H1 (cell line): Measurements from ENCODE around the gene ALDH1A3. TPM values are rescaled to one million over a fixed set of nuclear protein-coding genes. Genes with fewer than 3 reads are reported as not detected.

Experiments used
- CTCF ChIA-PET: fragments of 300-600 bp; sonication (Branson Sonifier 250); formaldehyde crosslinking; loops from one replicate; lab custom pipeline; 2021; ENCODE audit not compliant: partially characterized antibody; lab: Charles Lee
- POLR2A ChIA-PET: fragments of 300-600 bp; sonication (Branson Sonifier 250); formaldehyde crosslinking; loops from one replicate; lab custom pipeline; 2021; ENCODE audit warnings: inconsistent platforms; ENCODE audit not compliant: partially characterized antibody; lab: Charles Lee
- DNase-seq, 2 experiments: peaks; one replicate each; pipeline versions ENCODE4 v3.0.0 to v3.0.0-alpha.2; 2010 to 2022; ENCODE audit warnings: low spot score in 2 of 2, low read depth in 1 of 2, mixed read lengths in 1 of 2
- FAIRE-seq: peaks from 2 replicates; lab custom pipeline; 2011; peaks lifted over from hg19 to GRCh38; lab: Jason Lieb, UNC
- H2AFZ ChIP-seq: 2 replicates; pipeline ENCODE4 v1.8.1; 2012; ENCODE audit warnings: low read length, inconsistent platforms
- H2AK5ac ChIP-seq: 2 replicates; pipeline ENCODE4 v1.6.1; 2013; ENCODE audit warnings: low read depth, low read length
- H2BK120ac ChIP-seq: replicated peaks from 2 replicates; pipeline ENCODE3; 2013; ENCODE audit warnings: low read depth, low read length, inconsistent platforms
- H2BK12ac ChIP-seq: 2 replicates; pipeline ENCODE4 v1.6.1; 2013; ENCODE audit warnings: low read depth, low read length
- H2BK15ac ChIP-seq: 2 replicates; pipeline ENCODE4 v1.6.1; 2013; ENCODE audit warnings: low read length
- H2BK20ac ChIP-seq: 2 replicates; pipeline ENCODE4 v1.6.1; 2013; ENCODE audit warnings: low read length
- H2BK5ac ChIP-seq: 2 replicates; pipeline ENCODE4 v1.6.1; 2013; ENCODE audit warnings: low read depth, low read length
- H3K14ac ChIP-seq: 2 replicates; pipeline ENCODE4 v1.6.1; 2013; ENCODE audit warnings: inconsistent platforms; ENCODE audit not compliant: insufficient read length
- H3K18ac ChIP-seq: 2 replicates; pipeline ENCODE4 v1.6.1; 2013; ENCODE audit warnings: low read length; ENCODE audit errors: extremely low read depth
- H3K23ac ChIP-seq: 2 replicates; pipeline ENCODE4 v1.6.1; 2013; ENCODE audit warnings: inconsistent platforms; ENCODE audit not compliant: insufficient read length
- H3K23me2 ChIP-seq: 2 replicates; pipeline ENCODE4 v1.6.1; 2013; ENCODE audit warnings: low read depth, low read length
- H3K27ac ChIP-seq: 2 replicates; pipeline ENCODE4 v1.6.1; 2011; ENCODE audit warnings: low read depth, low read length, inconsistent platforms
- H3K27me3 ChIP-seq, 4 experiments: replicated peaks in 1 of 4; 1 replicate in 1 of 4; 2 replicates in 3 of 4; pipeline versions ENCODE4 v1.6.1 to v1.8.1; 2011 to 2013; ENCODE audit warnings: low read length in 3 of 4, mild to moderate bottlenecking in 3 of 4, inconsistent platforms in 2 of 4, mixed read lengths in 2 of 4, moderate library complexity in 1 of 4; ENCODE audit not compliant: control insufficient read depth in 3 of 4, insufficient read depth in 3 of 4; ENCODE audit errors: extremely low read depth in 1 of 4
- H3K36me3 ChIP-seq, 4 experiments: 2 replicates each; pipeline versions ENCODE4 v1.6.1 to v1.8.1; 2011 to 2013; ENCODE audit warnings: mild to moderate bottlenecking in 4 of 4, low read length in 3 of 4, moderate library complexity in 2 of 4, control low read depth in 1 of 4, inconsistent platforms in 1 of 4; ENCODE audit not compliant: insufficient read depth in 4 of 4, control insufficient read depth in 2 of 4
- H3K4ac ChIP-seq: replicated peaks from 2 replicates; pipeline ENCODE3; 2013; ENCODE audit warnings: low read length, low read depth, mixed read lengths, inconsistent platforms; ENCODE audit not compliant: insufficient read length
- H3K4me1 ChIP-seq, 4 experiments: replicated peaks in 1 of 4; 1 replicate in 1 of 4; 2 replicates in 3 of 4; pipeline versions ENCODE4 v1.6.1 to v1.8.1; 2011 to 2013; ENCODE audit warnings: low read length in 3 of 4, inconsistent platforms in 2 of 4, mixed read lengths in 1 of 4; ENCODE audit not compliant: insufficient read depth in 4 of 4, control insufficient read depth in 3 of 4
- H3K4me2 ChIP-seq, 2 experiments: 2 replicates each; pipeline versions ENCODE4 v1.6.1 to v1.8.1; 2011 to 2013; ENCODE audit warnings: low read depth in 2 of 2, low read length in 2 of 2, control low read depth in 1 of 2, inconsistent platforms in 1 of 2, mild to moderate bottlenecking in 1 of 2; ENCODE audit not compliant: insufficient read depth in 1 of 2
- H3K4me3 ChIP-seq, 4 experiments: fragments of 200-600, 300-600 bp in 1 of 4; sonication (generic), shearing (Covaris generic), sonication (Bioruptor Twin) in 1 of 4; 2 replicates each; pipeline versions ENCODE4 v1.5.1 to v1.8.1; 2011 to 2016; ENCODE audit warnings: low read length in 4 of 4, low read depth in 3 of 4, control low read depth in 2 of 4, inconsistent platforms in 2 of 4, mild to moderate bottlenecking in 2 of 4, mixed read lengths in 1 of 4, moderate library complexity in 1 of 4; ENCODE audit not compliant: insufficient read depth in 2 of 4; ENCODE audit errors: extremely low read depth in 1 of 4
- H3K56ac ChIP-seq: replicated peaks from 2 replicates; pipeline ENCODE3; 2013; ENCODE audit warnings: low read depth, mild to moderate bottlenecking, mixed read lengths, low read length, inconsistent platforms; ENCODE audit not compliant: insufficient read length
- H3K79me1 ChIP-seq: 2 replicates; pipeline ENCODE4 v1.6.1; 2013; ENCODE audit warnings: low read depth, low read length, control low read depth
- H3K79me2 ChIP-seq, 2 experiments: 2 replicates each; pipeline versions ENCODE4 v1.6.1 to v1.8.1; 2012 to 2013; ENCODE audit warnings: low read length in 2 of 2, mild to moderate bottlenecking in 2 of 2, inconsistent platforms in 1 of 2; ENCODE audit not compliant: insufficient read depth in 2 of 2, control insufficient read depth in 1 of 2
- H3K9ac ChIP-seq, 4 experiments: replicated peaks in 1 of 4; 1 replicate in 1 of 4; 2 replicates in 3 of 4; pipeline versions ENCODE4 v1.6.1 to v1.8.1; 2011 to 2013; ENCODE audit warnings: low read depth in 3 of 4, low read length in 3 of 4, control low read depth in 2 of 4, mild to moderate bottlenecking in 2 of 4, moderate library complexity in 2 of 4, inconsistent platforms in 1 of 4; ENCODE audit errors: extremely low read depth in 1 of 4
- H3K9me3 ChIP-seq, 2 experiments: 2 replicates each; pipeline versions ENCODE4 v1.6.1 to v1.8.1; 2012 to 2013; ENCODE audit warnings: mild to moderate bottlenecking in 2 of 2, moderate library complexity in 2 of 2, control low read depth in 1 of 2, inconsistent platforms in 1 of 2, low read depth in 1 of 2, low read length in 1 of 2, mixed read lengths in 1 of 2; ENCODE audit not compliant: insufficient read depth in 2 of 2
- H4K20me1 ChIP-seq, 2 experiments: replicated peaks in 1 of 2; 2 replicates each; pipeline versions ENCODE3 to v1.8.1; 2011 to 2013; ENCODE audit warnings: inconsistent platforms in 2 of 2, low read length in 2 of 2, mild to moderate bottlenecking in 1 of 2; ENCODE audit not compliant: insufficient read depth in 2 of 2, control insufficient read depth in 1 of 2
- H4K5ac ChIP-seq: 2 replicates; pipeline ENCODE4 v1.6.1; 2013; ENCODE audit warnings: low read length, low read depth, mixed read lengths, inconsistent platforms; ENCODE audit not compliant: insufficient read length
- H4K8ac ChIP-seq: 2 replicates; pipeline ENCODE4 v1.8.0; 2013; ENCODE audit warnings: mild to moderate bottlenecking, moderate library complexity, low read length, inconsistent platforms; ENCODE audit not compliant: insufficient read depth; ENCODE audit errors: extremely low read depth
- H4K91ac ChIP-seq: replicated peaks from 2 replicates; pipeline ENCODE3; 2013; ENCODE audit warnings: low read length, mixed read lengths, inconsistent platforms; ENCODE audit not compliant: insufficient read length
- BACH1 ChIP-seq: IDR thresholded peaks from 2 replicates; pipeline ENCODE4 v1.6.1; 2012; ENCODE audit warnings: low read length, improper control_type of control experiment
- CHD1 ChIP-seq: IDR thresholded peaks from 2 replicates; pipeline ENCODE4 v1.6.1; 2012; ENCODE audit warnings: low read depth, low read length, improper control_type of control experiment
- EZH2 ChIP-seq: fragments of 200-600 bp; sonication (generic); IDR thresholded peaks from 2 replicates; pipeline ENCODE4 v1.7.1; 2012; ENCODE audit warnings: low read depth, mild to moderate bottlenecking, moderate library complexity, low read length, inconsistent platforms; ENCODE audit not compliant: severe bottlenecking
- MAX ChIP-seq: IDR thresholded peaks from 2 replicates; pipeline ENCODE4 v1.6.1; 2012; ENCODE audit warnings: inconsistent platforms
- POLR2AphosphoS5 ChIP-seq: IDR thresholded peaks from 2 replicates; pipeline ENCODE4 v1.6.1; 2011; ENCODE audit warnings: low read depth, low read length
- RNF2 ChIP-seq: fragments of 200-900, 300-1000 bp; sonication (generic); IDR thresholded peaks from 2 replicates; pipeline ENCODE4 v1.7.1; 2016; ENCODE audit warnings: borderline replicate concordance, low read depth, mild to moderate bottlenecking, antibody characterized with exemption, low read length; ENCODE audit not compliant: poor library complexity, severe bottlenecking; ENCODE audit errors: missing control alignments
- SIX5 ChIP-seq: IDR thresholded peaks from 2 replicates; pipeline ENCODE4 v1.6.1; 2011; ENCODE audit warnings: mild to moderate bottlenecking, low read depth, low read length
- YY1 ChIP-seq: IDR thresholded peaks from 2 replicates; pipeline ENCODE4 v1.6.1; 2011; ENCODE audit warnings: low read depth, mild to moderate bottlenecking, low read length
- WGBS, 2 experiments: shearing (Covaris generic) in 1 of 2; methylation state at CpG; one replicate each; pipeline versions ENCODE4 v1.1.6 to v1.1.7; 2013 to 2015; ENCODE audit warnings: low lambda C conversion rate in 2 of 2, mixed read lengths in 2 of 2, inconsistent platforms in 1 of 2, low coverage in 1 of 2, missing lambda C conversion rate in 1 of 2; ENCODE audit not compliant: insufficient replicate concordance in 2 of 2, insufficient coverage in 1 of 2, insufficient read length in 1 of 2; ENCODE audit errors: extremely low coverage in 1 of 2, missing lambda C conversion rate in 1 of 2; 5-methylcytosine and 5-hydroxymethylcytosine counted together
- polyA plus RNA-seq, 7 experiments: library from polyadenylated mRNA; depleted of rRNA in 3 of 7; stranded (reverse) in 5 of 7; unstranded in 2 of 7; fragments of >200 nt in 5 of 7; fragments of 200-250 nt in 2 of 7; gene quantifications; 1 replicate in 5 of 7; 2 replicates in 1 of 7; 4 replicates in 1 of 7; pipeline versions ENCODE4 v1.2.1 to v1.2.3, GENCODE V29; 2011 to 2013; ENCODE audit warnings: missing spikeins in 2 of 7, mixed read lengths in 2 of 7
- total RNA-seq: library from RNA; stranded (reverse); fragmentation: NEBNext Ultra II Directional; extraction: Animal tissue kit (Norgen Biotek cat#: 25700); gene quantifications from 2 replicates; pipeline ENCODE4 v1.2.1, GENCODE V29; 2021

The ALDH1A3 gene
- total and polyA plus RNA-seq, 2 of the 8 experiments (the other 6 are each of a cell fraction or from before 2014, with no cell fraction given), result 2.2 to 5.5 TPM

- ChIA-PET CTCF (interaction anchor here (1.4 to 2.4 kb wide), 4 partner anchors 10 to 17 kb away, joined by 4 to 14 read pairs (median 6); no protein-coding TSS in a partner anchor), POLR2A (no interaction called here)
- H3K9me3 ChIP-seq, result peaks cover 4 to 10% of the 10 kb centered on the region in 2 experiments; a peak in 2 of 4 replicates
- H3K14ac ChIP-seq, result no peak overlapping the region
- H3K4me2 ChIP-seq, result no peak overlapping the region
- no peak overlapping the region for H4K5ac ChIP-seq
- no peak for TF ChIP-seq YY1
- TF ChIP-seq POLR2AphosphoS5, result no peak
- TF ChIP-seq SIX5, result no peak
- TF ChIP-seq BACH1, result no peak
- no peak for TF ChIP-seq EZH2
- no peak for TF ChIP-seq MAX
- TF ChIP-seq RNF2, result no peak
- no peak for TF ChIP-seq CHD1
- H3K27ac ChIP-seq, result no peak overlapping the region
- H3K23me2 ChIP-seq, result no peaks in the 10 kb centered on the region; the same call in 1 of the 2 replicates
- no peaks in the 10 kb centered on the region for H3K27me3 ChIP-seq
- no peak overlapping the region for H2BK120ac ChIP-seq
- H4K8ac ChIP-seq, result no peak overlapping the region
- H2BK12ac ChIP-seq, result no peak overlapping the region
- H3K56ac ChIP-seq, result no peak overlapping the region
- H3K4ac ChIP-seq, result no peak overlapping the region
- no peak for DNase-seq
- H2BK5ac ChIP-seq, result no peak overlapping the region
- H2AFZ ChIP-seq, result 0 out of 2 replicates have a peak overlapping the region, but pooled peaks have one; percentile 14
- H2BK15ac ChIP-seq, result no peak overlapping the region
- H3K18ac ChIP-seq, result no peak overlapping the region
- H3K4me1 ChIP-seq, result no peaks in the 10 kb centered on the region
- H4K91ac ChIP-seq, result no peak overlapping the region
- no peaks in the 10 kb centered on the region for H4K20me1 ChIP-seq
- H3K36me3 ChIP-seq, result no peaks in the 10 kb centered on the region
- H3K23ac ChIP-seq, result no peak overlapping the region
- H2BK20ac ChIP-seq, result no peak overlapping the region
- H3K79me1 ChIP-seq, result no peaks in the 10 kb centered on the region
- WGBS, 2 experiments, result 93% methylated on average over 7 of the region's 7 CpGs; no CpG with 5 or more reads in 1 of the 2 experiments
- H3K4me3 ChIP-seq, result no peak overlapping the region
- no peak overlapping the region for H2AK5ac ChIP-seq
- FAIRE-seq, result no peak
- H3K9ac ChIP-seq, result no peak overlapping the region
- H3K79me2 ChIP-seq, result no peaks in the 10 kb centered on the region
Measured at GRCh38 chr15:100863075-100863795, 16.4 kb upstream of the ALDH1A3 start.
